Jurkat, Clone E6-1 (cell line): Measurements from ENCODE around the gene RB1.
"Not testable (repeated sequence)": the region's sequence is repeated elsewhere in the genome, so short reads cannot be mapped to it uniquely, and the experiment has no call there.

Source experiments
- DNase-seq: peaks from one replicate; pipeline ENCODE4 v3.0.0-alpha.2; 2011; ENCODE audit warnings: low read depth, low spot score
- H3K4me3 ChIP-seq: 2 replicates; pipeline ENCODE4 v1.5.1; 2011; ENCODE audit warnings: mild to moderate bottlenecking, low read length, control low read depth, moderate library complexity

RB1 gene

GRCh38 chr13:48334534-48335127, 31.1 kb downstream of the RB1 start:
- H3K4me3 ChIP-seq = no peak overlapping the region
- peak; percentile 45 for DNase-seq

- not testable (repeated sequence) for DNase-seq, H3K4me3 ChIP-seq
Observed at GRCh38 chr13:48339198-48339597, 35.6 kb downstream of the RB1 start.

- no peak for DNase-seq
- H3K4me3 ChIP-seq = no peak overlapping the region
Observed at GRCh38 chr13:48344264-48344663, 40.7 kb downstream of the RB1 start.

- no peak overlapping the region for H3K4me3 ChIP-seq
- DNase-seq = no peak
Observed at GRCh38 chr13:48346583-48346982, 43.0 kb downstream of the RB1 start.

GRCh38 chr13:48349525-48349924, 46.0 kb downstream of the RB1 start:
- no peak overlapping the region for H3K4me3 ChIP-seq
- no peak for DNase-seq

- no peak overlapping the region for H3K4me3 ChIP-seq
- DNase-seq = no peak
Observed at GRCh38 chr13:48353590-48353989, 50.0 kb downstream of the RB1 start.

- not testable (repeated sequence) for DNase-seq
Observed at GRCh38 chr13:48355524-48355923, 52.0 kb downstream of the RB1 start.

GRCh38 chr13:48356750-48357149, 53.2 kb downstream of the RB1 start:
- no peak overlapping the region for H3K4me3 ChIP-seq
- no peak for DNase-seq

More at GRCh38 chr13:48355524-48355923, 52.0 kb downstream of the RB1 start:
- not testable (repeated sequence) for H3K4me3 ChIP-seq

GRCh38 chr13:48369988-48370387, 66.4 kb downstream of the RB1 start:
- DNase-seq = no peak
- H3K4me3 ChIP-seq = no peak overlapping the region

- H3K4me3 ChIP-seq = no peak overlapping the region
- DNase-seq = no peak
Observed at GRCh38 chr13:48370815-48371214, 67.3 kb downstream of the RB1 start.

- no peak overlapping the region for H3K4me3 ChIP-seq
- DNase-seq = no peak
Observed at GRCh38 chr13:48377857-48378256, 74.3 kb downstream of the RB1 start.

- DNase-seq = no peak
- no peak overlapping the region for H3K4me3 ChIP-seq
Observed at GRCh38 chr13:48380581-48380980, 77.0 kb downstream of the RB1 start.

GRCh38 chr13:48383384-48383783, 79.8 kb downstream of the RB1 start:
- H3K4me3 ChIP-seq = no peak overlapping the region
- no peak for DNase-seq

GRCh38 chr13:48386816-48387215, 83.3 kb downstream of the RB1 start:
- no peak overlapping the region for H3K4me3 ChIP-seq
- DNase-seq = no peak

- H3K4me3 ChIP-seq = no peak overlapping the region
- no peak for DNase-seq
Observed at GRCh38 chr13:48391257-48391656, 87.7 kb downstream of the RB1 start.

- no peak for DNase-seq
- H3K4me3 ChIP-seq = no peak overlapping the region
Observed at GRCh38 chr13:48393030-48393697, 89.6 kb downstream of the RB1 start.

- no peak overlapping the region for H3K4me3 ChIP-seq
- DNase-seq = no peak
Observed at GRCh38 chr13:48393698-48394085, 90.1 kb downstream of the RB1 start.

- no peak overlapping the region for H3K4me3 ChIP-seq
- no peak for DNase-seq
Observed at GRCh38 chr13:48397744-48398143, 94.2 kb downstream of the RB1 start.

- no peak overlapping the region for H3K4me3 ChIP-seq
- no peak for DNase-seq
Observed at GRCh38 chr13:48398450-48399095, 95.0 kb downstream of the RB1 start.

GRCh38 chr13:48400090-48400694, 96.6 kb downstream of the RB1 start:
- no peak for DNase-seq
- no peak overlapping the region for H3K4me3 ChIP-seq
